Activated T-helper 17 cell treated with anti-CD3 and anti-CD28 coated beads, Interleukin-2, amount 50 U/mL, for 72 hours (primary cell): ENCODE data around the gene KCNIP4. TPM values are rescaled to one million over a fixed set of nuclear protein-coding genes. Genes with fewer than 3 reads are reported as not detected.

Experiments
- ATAC-seq: fragments of 150-1000 bp; cut with Tn5 transposase; replicated peaks from 2 replicates; pipeline ENCODE4 v1.10.0; 2021; ENCODE audit warnings: mild to moderate bottlenecking, moderate library complexity
- H3K27ac Mint-ChIP-seq: one replicate; pipeline ENCODE4 v1.8.0; 2022; ENCODE audit warnings: mixed read lengths
- H3K27me3 Mint-ChIP-seq: one replicate; pipeline ENCODE4 v1.8.0; 2022; ENCODE audit warnings: mixed read lengths
- H3K36me3 Mint-ChIP-seq: one replicate; pipeline ENCODE4 v1.8.0; 2022; ENCODE audit warnings: low read depth, mild to moderate bottlenecking, mixed read lengths
- H3K4me1 Mint-ChIP-seq: one replicate; pipeline ENCODE4 v1.8.0; 2022; ENCODE audit warnings: mixed read lengths
- H3K4me3 Mint-ChIP-seq: one replicate; pipeline ENCODE4 v1.8.0; 2022; ENCODE audit warnings: mild to moderate bottlenecking, mixed read lengths
- H3K9me3 Mint-ChIP-seq: one replicate; pipeline ENCODE4 v1.8.0; 2022; ENCODE audit warnings: mixed read lengths
- total RNA-seq, 2 donors: library from RNA; stranded (reverse); gene quantifications; one replicate each; pipeline ENCODE4 v1.2.3, GENCODE V29; 2022

Gene KCNIP4
- total RNA-seq, 2 donors from 2014 or later, result not detected

GRCh38 chr4:20954541-20954940 lies 994.0 kb downstream of the KCNIP4 start:
- Mint-ChIP-seq H3K27ac (no peak overlapping the region), H3K9me3 (peaks cover 3% of the 10 kb centered on the region), H3K36me3 (no peaks in the 10 kb centered on the region), H3K4me1 (no peaks in the 10 kb centered on the region), H3K4me3 (no peak overlapping the region), H3K27me3 (no peaks in the 10 kb centered on the region)
- ATAC-seq, result no peak

- ATAC-seq, result no peak
- Mint-ChIP-seq H3K27me3 (no peaks in the 10 kb centered on the region), H3K4me1 (no peaks in the 10 kb centered on the region), H3K9me3 (peaks cover 3% of the 10 kb centered on the region), H3K4me3 (no peak overlapping the region), H3K36me3 (no peaks in the 10 kb centered on the region), H3K27ac (no peak overlapping the region)
These were observed 1003.6 kb downstream of the KCNIP4 start for GRCh38 chr4:20944961-20945360.

- Mint-ChIP-seq H3K27ac (no peak overlapping the region), H3K36me3 (no peaks in the 10 kb centered on the region), H3K4me1 (no peaks in the 10 kb centered on the region), H3K9me3 (peaks cover 5% of the 10 kb centered on the region), H3K27me3 (no peaks in the 10 kb centered on the region), H3K4me3 (no peak overlapping the region)
- no peak for ATAC-seq
These were observed 1004.1 kb downstream of the KCNIP4 start for GRCh38 chr4:20944451-20944850.

GRCh38 chr4:20938204-20938603 lies 1010.4 kb downstream of the KCNIP4 start:
- Mint-ChIP-seq H3K4me1 (no peaks in the 10 kb centered on the region), H3K9me3 (peaks cover 5% of the 10 kb centered on the region), H3K4me3 (no peak overlapping the region), H3K36me3 (no peaks in the 10 kb centered on the region), H3K27ac (no peak overlapping the region), H3K27me3 (no peaks in the 10 kb centered on the region)
- ATAC-seq, result no peak

- Mint-ChIP-seq H3K9me3 (no peaks in the 10 kb centered on the region), H3K27ac (no peak overlapping the region), H3K4me1 (no peaks in the 10 kb centered on the region), H3K27me3 (no peaks in the 10 kb centered on the region), H3K4me3 (no peak overlapping the region), H3K36me3 (no peaks in the 10 kb centered on the region)
- no peak for ATAC-seq
These were observed 1022.0 kb downstream of the KCNIP4 start for GRCh38 chr4:20926529-20926928.

GRCh38 chr4:20925176-20925575 lies 1023.4 kb downstream of the KCNIP4 start:
- Mint-ChIP-seq H3K27ac (no peak overlapping the region), H3K36me3 (no peaks in the 10 kb centered on the region), H3K4me1 (no peaks in the 10 kb centered on the region), H3K9me3 (peaks cover 4% of the 10 kb centered on the region), H3K4me3 (no peak overlapping the region), H3K27me3 (no peaks in the 10 kb centered on the region)
- ATAC-seq, result no peak

GRCh38 chr4:20922962-20923361 lies 1025.6 kb downstream of the KCNIP4 start:
- Mint-ChIP-seq H3K36me3 (no peaks in the 10 kb centered on the region), H3K27ac (no peak overlapping the region), H3K4me3 (no peak overlapping the region), H3K27me3 (no peaks in the 10 kb centered on the region), H3K4me1 (no peaks in the 10 kb centered on the region), H3K9me3 (peaks cover 4% of the 10 kb centered on the region)
- no peak for ATAC-seq

- Mint-ChIP-seq H3K36me3 (no peaks in the 10 kb centered on the region), H3K9me3 (peaks cover 3% of the 10 kb centered on the region), H3K4me3 (peak overlapping the region; percentile 13), H3K27me3 (no peaks in the 10 kb centered on the region), H3K27ac (peak overlapping the region; percentile 28), H3K4me1 (peaks cover 9% of the 10 kb centered on the region)
- peak; percentile 56 for ATAC-seq
These were observed 1032.5 kb downstream of the KCNIP4 start for GRCh38 chr4:20916106-20916505.

GRCh38 chr4:20904966-20905365 lies 1043.6 kb downstream of the KCNIP4 start:
- Mint-ChIP-seq H3K9me3 (no peaks in the 10 kb centered on the region), H3K27ac (no peak overlapping the region), H3K4me1 (no peaks in the 10 kb centered on the region), H3K36me3 (no peaks in the 10 kb centered on the region), H3K27me3 (no peaks in the 10 kb centered on the region), H3K4me3 (no peak overlapping the region)
- no peak for ATAC-seq

- Mint-ChIP-seq H3K27me3 (no peaks in the 10 kb centered on the region), H3K27ac (no peak overlapping the region), H3K4me1 (no peaks in the 10 kb centered on the region), H3K4me3 (no peak overlapping the region), H3K36me3 (no peaks in the 10 kb centered on the region), H3K9me3 (no peaks in the 10 kb centered on the region)
- ATAC-seq, result no peak
These were observed 1046.7 kb downstream of the KCNIP4 start for GRCh38 chr4:20901851-20902250.

- Mint-ChIP-seq H3K36me3 (no peaks in the 10 kb centered on the region), H3K4me3 (no peak overlapping the region), H3K27ac (no peak overlapping the region), H3K27me3 (no peaks in the 10 kb centered on the region), H3K9me3 (no peaks in the 10 kb centered on the region), H3K4me1 (no peaks in the 10 kb centered on the region)
- ATAC-seq, result no peak
These were observed 1049.0 kb downstream of the KCNIP4 start for GRCh38 chr4:20899591-20899990.

- H3K27ac Mint-ChIP-seq, result no peak overlapping the region
- no peak overlapping the region for H3K4me3 Mint-ChIP-seq
- no peak for ATAC-seq
- H3K4me1 Mint-ChIP-seq, result no peaks in the 10 kb centered on the region
- no peaks in the 10 kb centered on the region for H3K9me3 Mint-ChIP-seq
- no peaks in the 10 kb centered on the region for H3K36me3 Mint-ChIP-seq
- no peaks in the 10 kb centered on the region for H3K27me3 Mint-ChIP-seq
These were observed 1052.6 kb downstream of the KCNIP4 start for GRCh38 chr4:20895988-20896387.

GRCh38 chr4:20895208-20895607 lies 1053.4 kb downstream of the KCNIP4 start:
- no peak for ATAC-seq
- Mint-ChIP-seq H3K27ac (no peak overlapping the region), H3K27me3 (no peaks in the 10 kb centered on the region), H3K36me3 (no peaks in the 10 kb centered on the region), H3K9me3 (no peaks in the 10 kb centered on the region), H3K4me3 (no peak overlapping the region), H3K4me1 (no peaks in the 10 kb centered on the region)

GRCh38 chr4:20890761-20891160 lies 1057.8 kb downstream of the KCNIP4 start:
- H3K9me3 Mint-ChIP-seq, result peaks cover 8% of the 10 kb centered on the region
- H3K27me3 Mint-ChIP-seq, result no peaks in the 10 kb centered on the region
- no peaks in the 10 kb centered on the region for H3K36me3 Mint-ChIP-seq
- ATAC-seq, result no peak
- H3K4me3 Mint-ChIP-seq, result no peak overlapping the region
- no peak overlapping the region for H3K27ac Mint-ChIP-seq
- H3K4me1 Mint-ChIP-seq, result no peaks in the 10 kb centered on the region

- no peak for ATAC-seq
- H3K9me3 Mint-ChIP-seq, result peaks cover 8% of the 10 kb centered on the region
- no peaks in the 10 kb centered on the region for H3K27me3 Mint-ChIP-seq
- H3K27ac Mint-ChIP-seq, result no peak overlapping the region
- no peaks in the 10 kb centered on the region for H3K4me1 Mint-ChIP-seq
- H3K36me3 Mint-ChIP-seq, result no peaks in the 10 kb centered on the region
- no peak overlapping the region for H3K4me3 Mint-ChIP-seq
These were observed 1058.7 kb downstream of the KCNIP4 start for GRCh38 chr4:20889901-20890300.

- Mint-ChIP-seq H3K4me1 (no peaks in the 10 kb centered on the region), H3K9me3 (peaks cover 8% of the 10 kb centered on the region), H3K27me3 (peaks cover 3% of the 10 kb centered on the region), H3K27ac (no peak overlapping the region), H3K4me3 (no peak overlapping the region), H3K36me3 (no peaks in the 10 kb centered on the region)
- ATAC-seq, result no peak
These were observed 1064.9 kb downstream of the KCNIP4 start for GRCh38 chr4:20883677-20884076.
